HepG2 (cell line): Measurements from ENCODE around the gene MYH10. TPM values are rescaled to one million over a fixed set of nuclear protein-coding genes. Genes with fewer than 3 reads are reported as not detected.

Experiments used
- ATAC-seq: fragments of 200-7000 bp; cut with Tn5 transposase; 3 replicates; pipeline ENCODE4 v1.9.1; 2020; ENCODE audit warnings: mild to moderate bottlenecking, moderate library complexity
- BruUV-seq: library from RNA; stranded (reverse); fragments of 400-500 nt; replicated peaks from 2 replicates; lab custom pipeline; 2021; lab: Mats Ljungman, UMichigan
- CTCF ChIA-PET: fragments of 300-600 bp; formaldehyde crosslinking; extraction: SDS; loops from one replicate; lab custom pipeline; 2021; ENCODE audit warnings: low total read pairs, inconsistent platforms, low intra/inter-chr PET ratio; lab: Yijun Ruan, JAX
- POLR2A ChIA-PET: fragments of 350-600 bp; sonication (Branson Sonifier 250); formaldehyde crosslinking; loops from one replicate; lab custom pipeline; 2020; ENCODE audit warnings: antibody characterized with exemption, inconsistent platforms; lab: Yijun Ruan, JAX
- DNase-seq: peaks from one replicate; pipeline ENCODE4 v3.0.0-alpha.2; 2015; ENCODE audit warnings: low spot score
- FAIRE-seq: peaks from 3 replicates; lab custom pipeline; 2011; peaks lifted over from hg19 to GRCh38; lab: Jason Lieb, UNC
- H2AFZ ChIP-seq: one replicate; pipeline ENCODE4 v1.6.1; 2011; ENCODE audit warnings: low read length, inconsistent platforms
- H3K27ac ChIP-seq: fragments of 300-600 bp; 3 replicates; pipeline ENCODE4 v1.8.0; 2011; ENCODE audit warnings: mixed run types, mild to moderate bottlenecking, mixed read lengths, low read length, inconsistent platforms; ENCODE audit not compliant: insufficient read depth; ENCODE audit errors: extremely low read length
- H3K27me3 ChIP-seq, 2 experiments: fragments of 200-600 bp in 1 of 2; 2 replicates in 1 of 2; 3 replicates in 1 of 2; pipeline versions ENCODE4 v1.6.0 to v1.8.0; 2011; ENCODE audit warnings: low read length in 2 of 2, mild to moderate bottlenecking in 2 of 2, moderate library complexity in 2 of 2, inconsistent platforms in 1 of 2; ENCODE audit not compliant: insufficient read depth in 2 of 2, control insufficient read depth in 1 of 2
- H3K36me3 ChIP-seq, 2 experiments: fragments of 200-600 bp in 1 of 2; replicated peaks in 1 of 2; 2 replicates in 1 of 2; 3 replicates in 1 of 2; pipeline versions ENCODE4 v1.5.1 to v1.8.0; 2011; ENCODE audit warnings: low read length in 2 of 2, inconsistent platforms in 1 of 2; ENCODE audit not compliant: insufficient read depth in 2 of 2, control insufficient read depth in 1 of 2
- H3K4me1 ChIP-seq: 2 replicates; pipeline ENCODE4 v1.5.1; 2012; ENCODE audit warnings: low read length, inconsistent platforms; ENCODE audit not compliant: insufficient read depth
- H3K4me2 ChIP-seq: 2 replicates; pipeline ENCODE4 v1.6.0; 2011; ENCODE audit warnings: low read depth, low read length, inconsistent platforms
- H3K4me3 ChIP-seq, 3 experiments: fragments of 200-600 bp in 1 of 3; sonication (generic), shearing (Covaris generic) in 1 of 3; replicated peaks in 1 of 3; 2 replicates each; pipeline ENCODE4 v1.5.1; 2011 to 2016; ENCODE audit warnings: low read length in 3 of 3, inconsistent platforms in 2 of 3, low read depth in 2 of 3, mild to moderate bottlenecking in 2 of 3, control low read depth in 1 of 3, mixed read lengths in 1 of 3; ENCODE audit not compliant: insufficient read depth in 1 of 3
- H3K79me2 ChIP-seq: one replicate; pipeline ENCODE4 v1.6.1; 2011; ENCODE audit warnings: low read length, inconsistent platforms; ENCODE audit not compliant: insufficient read depth
- H3K9ac ChIP-seq: 2 replicates; pipeline ENCODE4 v1.6.0; 2011; ENCODE audit warnings: mild to moderate bottlenecking, low read depth, low read length, inconsistent platforms; ENCODE audit not compliant: insufficient read depth
- H3K9me3 ChIP-seq: 2 replicates; pipeline ENCODE4 v1.5.1; 2012; ENCODE audit warnings: mild to moderate bottlenecking, low read length
- H4K20me1 ChIP-seq: 2 replicates; pipeline ENCODE4 v1.6.0; 2011; ENCODE audit warnings: inconsistent platforms, mild to moderate bottlenecking, low read length, moderate library complexity; ENCODE audit not compliant: insufficient read depth
- GATAD2A ChIP-seq: IDR thresholded peaks from 2 replicates; pipeline ENCODE4 v1.6.1; 2016
- MBD4 ChIP-seq: IDR thresholded peaks from 2 replicates; pipeline ENCODE4 v1.6.1; 2012; ENCODE audit warnings: low read length, inconsistent platforms, borderline replicate concordance
- PAX8 ChIP-seq: sonication (generic); formaldehyde crosslinking; IDR thresholded peaks from 2 replicates; pipeline ENCODE4 v1.8.0; 2022; ENCODE audit warnings: mild to moderate bottlenecking, missing genetic modification reagents, borderline replicate concordance
- XRCC5 ChIP-seq: fragments of 200-400 bp; formaldehyde crosslinking; optimal IDR thresholded peaks from 2 replicates; pipeline ENCODE3; 2017; ENCODE audit warnings: mild to moderate bottlenecking, low read length
- ZNF432 ChIP-seq: sonication (generic); formaldehyde crosslinking; IDR thresholded peaks from 2 replicates; pipeline ENCODE4 v1.5.0; 2020; ENCODE audit warnings: missing genetic modification reagents, mild to moderate bottlenecking, borderline replicate concordance
- ZNF564 ChIP-seq: sonication (generic); formaldehyde crosslinking; IDR thresholded peaks from 2 replicates; pipeline ENCODE4 v1.8.1; 2023; ENCODE audit warnings: mild to moderate bottlenecking, missing genetic modification reagents
- ZNF652 ChIP-seq: IDR thresholded peaks from 2 replicates; pipeline ENCODE4 v1.6.1; 2016; ENCODE audit warnings: low read depth, borderline replicate concordance
- WGBS: methylation state at CpG from one replicate; pipeline ENCODE4 v1.1.6; 2017; ENCODE audit warnings: low lambda C conversion rate; 5-methylcytosine and 5-hydroxymethylcytosine counted together
- in situ Hi-C: cut with HindIII; loops from 2 replicates; pipeline ENCODE4 v1.10.0; 2017; ENCODE audit warnings: low pct_unique_long_range_greater_than_20kb; ENCODE audit not compliant: extremely low pct_ligation_motif_present
- intact Hi-C: fragments of 100-400 bp; cut with micrococcal nuclease; formaldehyde crosslinking; loops from one replicate; pipeline ENCODE4 v1.10.0; 2022; ENCODE audit not compliant: unreplicated experiment
- polyA plus RNA-seq, 8 experiments: library from polyadenylated mRNA; depleted of rRNA in 3 of 8; stranded (reverse) in 7 of 8; unstranded in 1 of 8; fragments of >200 nt; fragmentation: Illumina TruSeq in 4 of 8; extraction: Trizol in 4 of 8; gene quantifications; 2 replicates each; pipeline versions ENCODE4 v1.2.1 to v1.2.3, GENCODE V29; 2011 to 2016; ENCODE audit warnings: low read depth in 4 of 8, missing spikeins in 1 of 8, mixed read lengths in 1 of 8; ENCODE audit not compliant: insufficient read depth in 1 of 8
- total RNA-seq, 5 experiments: library from RNA; depleted of rRNA; stranded (reverse); fragments of >200 nt; fragmentation: Illumina TruSeq; extraction: Trizol; gene quantifications; 2 replicates each; pipeline ENCODE4 v1.2.3, GENCODE V29; 2016; ENCODE audit warnings: low read depth in 1 of 5
- TF ChIP-seq, protein P1 (sequence below): sonication (generic); IDR thresholded peaks from 2 replicates; pipeline ENCODE4 v1.6.1; 2016; ENCODE audit warnings: low read depth, borderline replicate concordance
- TF ChIP-seq, protein P2 (sequence below): sonication (generic); formaldehyde crosslinking; IDR thresholded peaks from 2 replicates; pipeline ENCODE4 v1.9.0; 2021; ENCODE audit warnings: mild to moderate bottlenecking, missing genetic modification reagents
- TF ChIP-seq, protein P3 (sequence below): sonication (generic); formaldehyde crosslinking; IDR thresholded peaks from 2 replicates; pipeline ENCODE4 v1.4.0; 2020; ENCODE audit warnings: missing genetic modification reagents, borderline replicate concordance

MYH10 gene
- total and polyA plus RNA-seq, 2 of the 13 experiments (the other 11 are each of a cell fraction or from before 2014, with no cell fraction given): 43.4 to 68.6 TPM

DNA sequence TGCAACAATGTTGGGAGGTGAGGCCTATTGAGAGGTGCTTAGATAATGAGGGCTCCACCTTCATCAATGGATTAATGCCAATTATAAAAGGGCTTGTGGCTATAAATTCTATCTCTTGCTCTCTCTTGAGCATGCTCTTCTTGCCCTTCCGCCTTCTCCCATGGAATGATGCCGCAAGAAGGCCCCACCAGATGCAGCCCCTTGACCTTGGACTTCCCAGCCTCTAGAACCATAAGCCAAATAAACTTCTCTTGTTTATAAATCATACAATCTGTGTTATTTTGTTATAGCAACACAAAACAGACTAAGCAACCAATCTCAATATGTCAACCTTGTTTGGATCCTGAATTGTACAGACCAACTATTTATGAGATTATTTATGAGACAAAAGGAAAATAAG lies 20.0 kb downstream of the MYH10 start:
- no peaks in the 10 kb centered on the region for H3K27me3 ChIP-seq
- H3K9me3 ChIP-seq: no peaks in the 10 kb centered on the region
- no peak for FAIRE-seq
- intact Hi-C loops: no loop called here
- H3K4me3 ChIP-seq: no peak overlapping the region
- WGBS: 96% methylated on average over 2 of the region's 2 CpGs
- TF ChIP-seq ZNF564 (CRISPR knock-in tag) (peak; percentile 96; the same call in 1 of the 2 replicates), XRCC5 (no peak)
- ChIA-PET CTCF (no interaction called here), POLR2A (no interaction called here)
- no peak for DNase-seq
- peaks cover 92% of the 10 kb centered on the region for H3K79me2 ChIP-seq
- no peak for ATAC-seq
- in situ Hi-C loops: no loop called here
- H3K9ac ChIP-seq: no peak overlapping the region
- peaks cover 30% of the 10 kb centered on the region for H3K4me1 ChIP-seq
- H3K27ac ChIP-seq: no peak overlapping the region
- H2AFZ ChIP-seq: no peak overlapping the region
- peaks cover 0 to 3% of the 10 kb centered on the region in 2 experiments; a peak in 3 of 5 replicates for H3K36me3 ChIP-seq
- H4K20me1 ChIP-seq: peaks cover 3% of the 10 kb centered on the region; the same call in 1 of the 2 replicates
- no peak overlapping the region for H3K4me2 ChIP-seq
- BruUV-seq: no TSS peak

DNA sequence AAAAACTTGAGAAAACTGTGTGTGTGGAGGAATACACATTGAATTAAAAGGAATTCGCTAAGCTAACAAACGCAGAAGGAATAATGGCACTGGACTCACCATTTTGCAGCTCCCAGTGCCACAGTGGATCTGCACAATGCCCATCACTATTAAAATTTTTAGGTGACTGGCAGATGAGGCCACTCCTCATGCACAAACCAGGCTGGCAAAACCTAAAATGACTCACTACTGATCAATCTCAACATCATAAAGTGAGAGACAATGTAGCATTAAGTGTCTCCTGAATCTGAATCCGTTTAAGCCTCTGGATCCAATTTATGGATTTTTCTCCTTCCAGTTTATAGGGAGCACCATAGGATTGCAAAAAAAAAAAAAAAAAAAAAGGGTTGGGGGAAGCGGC lies 20.6 kb downstream of the MYH10 start:
- 95% methylated on average over 4 of the region's 4 CpGs for WGBS
- Histone ChIP-seq H3K9ac (no peak overlapping the region), H3K4me2 (no peak overlapping the region), H3K9me3 (no peaks in the 10 kb centered on the region), H4K20me1 (peaks cover 3% of the 10 kb centered on the region; the same call in 1 of the 2 replicates), H3K36me3 (peaks cover 0 to 3% of the 10 kb centered on the region in 2 experiments; a peak in 3 of 5 replicates), H3K79me2 (peaks cover 89% of the 10 kb centered on the region), H3K27me3 (no peaks in the 10 kb centered on the region), H3K27ac (no peak overlapping the region), H3K4me3 (no peak overlapping the region), H3K4me1 (peaks cover 30% of the 10 kb centered on the region), H2AFZ (no peak overlapping the region)
- no TSS peak for BruUV-seq
- ATAC-seq (no peak), FAIRE-seq (no peak), DNase-seq (no peak)
- POLR2A ChIA-PET: no interaction called here
- in situ Hi-C loops: no loop called here
- CTCF ChIA-PET: no interaction called here
- intact Hi-C loops: no loop called here
- TF ChIP-seq PAX8 (CRISPR knock-in tag) (no peak), ZNF652 (CRISPR knock-in tag) (no peak), MBD4 (no peak), GATAD2A (CRISPR knock-in tag) (no peak), ZNF432 (CRISPR knock-in tag) (no peak)
- TF ChIP-seq, protein P1, sequence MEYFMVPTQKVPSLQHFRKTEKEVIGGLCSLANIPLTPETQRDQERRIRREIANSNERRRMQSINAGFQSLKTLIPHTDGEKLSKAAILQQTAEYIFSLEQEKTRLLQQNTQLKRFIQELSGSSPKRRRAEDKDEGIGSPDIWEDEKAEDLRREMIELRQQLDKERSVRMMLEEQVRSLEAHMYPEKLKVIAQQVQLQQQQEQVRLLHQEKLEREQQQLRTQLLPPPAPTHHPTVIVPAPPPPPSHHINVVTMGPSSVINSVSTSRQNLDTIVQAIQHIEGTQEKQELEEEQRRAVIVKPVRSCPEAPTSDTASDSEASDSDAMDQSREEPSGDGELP: no peak
- TF ChIP-seq, protein P2, sequence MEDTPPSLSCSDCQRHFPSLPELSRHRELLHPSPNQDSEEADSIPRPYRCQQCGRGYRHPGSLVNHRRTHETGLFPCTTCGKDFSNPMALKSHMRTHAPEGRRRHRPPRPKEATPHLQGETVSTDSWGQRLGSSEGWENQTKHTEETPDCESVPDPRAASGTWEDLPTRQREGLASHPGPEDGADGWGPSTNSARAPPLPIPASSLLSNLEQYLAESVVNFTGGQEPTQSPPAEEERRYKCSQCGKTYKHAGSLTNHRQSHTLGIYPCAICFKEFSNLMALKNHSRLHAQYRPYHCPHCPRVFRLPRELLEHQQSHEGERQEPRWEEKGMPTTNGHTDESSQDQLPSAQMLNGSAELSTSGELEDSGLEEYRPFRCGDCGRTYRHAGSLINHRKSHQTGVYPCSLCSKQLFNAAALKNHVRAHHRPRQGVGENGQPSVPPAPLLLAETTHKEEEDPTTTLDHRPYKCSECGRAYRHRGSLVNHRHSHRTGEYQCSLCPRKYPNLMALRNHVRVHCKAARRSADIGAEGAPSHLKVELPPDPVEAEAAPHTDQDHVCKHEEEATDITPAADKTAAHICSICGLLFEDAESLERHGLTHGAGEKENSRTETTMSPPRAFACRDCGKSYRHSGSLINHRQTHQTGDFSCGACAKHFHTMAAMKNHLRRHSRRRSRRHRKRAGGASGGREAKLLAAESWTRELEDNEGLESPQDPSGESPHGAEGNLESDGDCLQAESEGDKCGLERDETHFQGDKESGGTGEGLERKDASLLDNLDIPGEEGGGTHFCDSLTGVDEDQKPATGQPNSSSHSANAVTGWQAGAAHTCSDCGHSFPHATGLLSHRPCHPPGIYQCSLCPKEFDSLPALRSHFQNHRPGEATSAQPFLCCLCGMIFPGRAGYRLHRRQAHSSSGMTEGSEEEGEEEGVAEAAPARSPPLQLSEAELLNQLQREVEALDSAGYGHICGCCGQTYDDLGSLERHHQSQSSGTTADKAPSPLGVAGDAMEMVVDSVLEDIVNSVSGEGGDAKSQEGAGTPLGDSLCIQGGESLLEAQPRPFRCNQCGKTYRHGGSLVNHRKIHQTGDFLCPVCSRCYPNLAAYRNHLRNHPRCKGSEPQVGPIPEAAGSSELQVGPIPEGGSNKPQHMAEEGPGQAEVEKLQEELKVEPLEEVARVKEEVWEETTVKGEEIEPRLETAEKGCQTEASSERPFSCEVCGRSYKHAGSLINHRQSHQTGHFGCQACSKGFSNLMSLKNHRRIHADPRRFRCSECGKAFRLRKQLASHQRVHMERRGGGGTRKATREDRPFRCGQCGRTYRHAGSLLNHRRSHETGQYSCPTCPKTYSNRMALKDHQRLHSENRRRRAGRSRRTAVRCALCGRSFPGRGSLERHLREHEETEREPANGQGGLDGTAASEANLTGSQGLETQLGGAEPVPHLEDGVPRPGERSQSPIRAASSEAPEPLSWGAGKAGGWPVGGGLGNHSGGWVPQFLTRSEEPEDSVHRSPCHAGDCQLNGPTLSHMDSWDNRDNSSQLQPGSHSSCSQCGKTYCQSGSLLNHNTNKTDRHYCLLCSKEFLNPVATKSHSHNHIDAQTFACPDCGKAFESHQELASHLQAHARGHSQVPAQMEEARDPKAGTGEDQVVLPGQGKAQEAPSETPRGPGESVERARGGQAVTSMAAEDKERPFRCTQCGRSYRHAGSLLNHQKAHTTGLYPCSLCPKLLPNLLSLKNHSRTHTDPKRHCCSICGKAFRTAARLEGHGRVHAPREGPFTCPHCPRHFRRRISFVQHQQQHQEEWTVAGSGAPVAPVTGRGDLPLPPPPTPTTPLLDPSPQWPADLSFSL (CRISPR knock-in tag): no peak
- TF ChIP-seq, protein P3, sequence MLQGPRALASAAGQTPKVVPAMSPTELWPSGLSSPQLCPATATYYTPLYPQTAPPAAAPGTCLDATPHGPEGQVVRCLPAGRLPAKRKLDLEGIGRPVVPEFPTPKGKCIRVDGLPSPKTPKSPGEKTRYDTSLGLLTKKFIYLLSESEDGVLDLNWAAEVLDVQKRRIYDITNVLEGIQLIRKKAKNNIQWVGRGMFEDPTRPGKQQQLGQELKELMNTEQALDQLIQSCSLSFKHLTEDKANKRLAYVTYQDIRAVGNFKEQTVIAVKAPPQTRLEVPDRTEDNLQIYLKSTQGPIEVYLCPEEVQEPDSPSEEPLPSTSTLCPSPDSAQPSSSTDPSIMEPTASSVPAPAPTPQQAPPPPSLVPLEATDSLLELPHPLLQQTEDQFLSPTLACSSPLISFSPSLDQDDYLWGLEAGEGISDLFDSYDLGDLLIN (CRISPR knock-in tag): no peak
